Measurements from ENCODE around the gene ATP8A2. TPM values are rescaled to one million over a fixed set of nuclear protein-coding genes. Genes with fewer than 3 reads are reported as not detected.

The ATP8A2 gene
- total RNA-seq, 2 experiments from 2014 or later = not detected

DNA sequence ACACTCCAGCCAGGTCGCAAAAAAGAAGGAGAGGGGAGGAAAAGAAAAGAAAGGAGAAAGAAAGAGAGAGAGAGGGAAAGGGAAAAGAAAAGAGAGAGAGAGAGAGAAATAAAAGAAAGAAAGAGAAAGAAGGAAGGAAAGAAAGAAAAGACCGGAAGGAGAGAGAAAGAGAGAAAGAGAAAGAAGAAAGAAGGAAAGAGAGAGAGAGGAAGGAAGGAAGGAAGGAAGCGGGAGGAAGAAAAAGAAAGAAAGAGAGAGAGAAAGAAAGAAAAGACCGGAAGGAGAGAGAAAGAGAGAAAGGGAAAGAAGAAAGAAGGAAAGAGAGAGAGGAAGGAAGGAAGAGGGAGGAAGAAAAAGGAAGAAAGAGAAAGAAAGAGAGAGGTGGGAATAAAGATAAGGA, 359.3 kb downstream of the ATP8A2 start:
- H4K20me1 ChIP-seq (ENCODE audit: insufficient read depth, low read length) = no peaks in the 10 kb centered on the region
- H3K9me2 ChIP-seq (ENCODE audit: insufficient read depth, low read length) = no peaks in the 10 kb centered on the region
- H3K9me3 ChIP-seq (ENCODE audit: low read length) = no peaks in the 10 kb centered on the region
- TF ChIP-seq, protein P1, sequence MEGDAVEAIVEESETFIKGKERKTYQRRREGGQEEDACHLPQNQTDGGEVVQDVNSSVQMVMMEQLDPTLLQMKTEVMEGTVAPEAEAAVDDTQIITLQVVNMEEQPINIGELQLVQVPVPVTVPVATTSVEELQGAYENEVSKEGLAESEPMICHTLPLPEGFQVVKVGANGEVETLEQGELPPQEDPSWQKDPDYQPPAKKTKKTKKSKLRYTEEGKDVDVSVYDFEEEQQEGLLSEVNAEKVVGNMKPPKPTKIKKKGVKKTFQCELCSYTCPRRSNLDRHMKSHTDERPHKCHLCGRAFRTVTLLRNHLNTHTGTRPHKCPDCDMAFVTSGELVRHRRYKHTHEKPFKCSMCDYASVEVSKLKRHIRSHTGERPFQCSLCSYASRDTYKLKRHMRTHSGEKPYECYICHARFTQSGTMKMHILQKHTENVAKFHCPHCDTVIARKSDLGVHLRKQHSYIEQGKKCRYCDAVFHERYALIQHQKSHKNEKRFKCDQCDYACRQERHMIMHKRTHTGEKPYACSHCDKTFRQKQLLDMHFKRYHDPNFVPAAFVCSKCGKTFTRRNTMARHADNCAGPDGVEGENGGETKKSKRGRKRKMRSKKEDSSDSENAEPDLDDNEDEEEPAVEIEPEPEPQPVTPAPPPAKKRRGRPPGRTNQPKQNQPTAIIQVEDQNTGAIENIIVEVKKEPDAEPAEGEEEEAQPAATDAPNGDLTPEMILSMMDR (conservative IDR thresholded peaks at IDR 0.05; ENCODE audit: low read length) = no peak
- TF ChIP-seq EZH2phosphoT487 (IDR thresholded peaks at IDR 0.05; ENCODE audit: borderline replicate concordance, low read depth, low read length) = no peak
- no peak overlapping the region for H2AFZ ChIP-seq (ENCODE audit: low read length)
- H3K4me2 ChIP-seq (ENCODE audit: low read length) = no peak overlapping the region
- no TSS peak for BruUV-seq (replicated peaks)
- H3K79me2 ChIP-seq (ENCODE audit: insufficient read depth, low read depth, low read length) = no peaks in the 10 kb centered on the region
- no peak overlapping the region for H3K4me3 ChIP-seq (ENCODE audit: low read depth, low read length, poor library complexity, severe bottlenecking)
- no peak for DNase-seq (ENCODE audit: low spot score)
- POLR2A ChIA-PET = no interaction called here
- H3K36me3 ChIP-seq (ENCODE audit: insufficient read depth, low read length) = no peaks in the 10 kb centered on the region
- intact Hi-C loops (cut with micrococcal nuclease; ENCODE audit: unreplicated experiment) = no loop called here
- no peaks in the 10 kb centered on the region for H3K4me1 ChIP-seq (ENCODE audit: insufficient read depth, low read length, poor library complexity, severe bottlenecking)
- no peak overlapping the region for H3K27ac ChIP-seq (ENCODE audit: low read depth, low read length, poor library complexity, severe bottlenecking)
- CTCF ChIA-PET (ENCODE audit: unreplicated experiment) = no interaction called here

DNA sequence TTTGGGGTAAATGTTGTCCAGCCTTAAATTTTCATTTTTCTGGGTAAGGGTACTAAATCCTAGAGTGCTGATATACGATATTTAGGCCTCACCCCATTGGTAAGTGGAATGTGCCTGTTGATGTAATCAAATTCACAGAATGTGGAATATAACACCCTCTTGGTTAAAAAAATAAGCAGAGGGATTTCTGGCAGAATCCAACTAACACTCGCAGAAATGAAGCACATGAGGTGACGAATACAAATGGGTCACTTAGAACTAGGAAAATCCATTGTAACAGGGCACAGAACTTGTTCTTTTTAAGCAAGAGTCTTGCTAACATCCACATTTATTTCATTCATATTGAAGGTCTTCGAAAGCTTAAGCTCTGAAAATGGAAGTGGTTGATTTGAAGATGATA, 359.8 kb downstream of the ATP8A2 start:
- Histone ChIP-seq H3K79me2 (ENCODE audit: insufficient read depth, low read depth, low read length) (no peaks in the 10 kb centered on the region), H3K4me1 (ENCODE audit: insufficient read depth, low read length, poor library complexity, severe bottlenecking) (no peaks in the 10 kb centered on the region), H3K9me3 (ENCODE audit: low read length) (no peaks in the 10 kb centered on the region), H3K9me2 (ENCODE audit: insufficient read depth, low read length) (no peaks in the 10 kb centered on the region), H3K4me2 (ENCODE audit: low read length) (no peak overlapping the region), H3K36me3 (ENCODE audit: insufficient read depth, low read length) (no peaks in the 10 kb centered on the region), H3K4me3 (ENCODE audit: low read depth, low read length, poor library complexity, severe bottlenecking) (no peak overlapping the region), H2AFZ (ENCODE audit: low read length) (no peak overlapping the region), H3K27ac (ENCODE audit: low read depth, low read length, poor library complexity, severe bottlenecking) (no peak overlapping the region), H4K20me1 (ENCODE audit: insufficient read depth, low read length) (no peaks in the 10 kb centered on the region)
- no TSS peak for BruUV-seq (replicated peaks)
- no peak for DNase-seq (ENCODE audit: low spot score)
- no peak for TF ChIP-seq EZH2phosphoT487 (IDR thresholded peaks at IDR 0.05; ENCODE audit: borderline replicate concordance, low read depth, low read length)
- ChIA-PET POLR2A (interaction anchor here (0.6 kb wide), 2 partner anchors 11 to 147 kb away, joined by 3 to 13 read pairs; no protein-coding TSS in a partner anchor), CTCF (ENCODE audit: unreplicated experiment) (no interaction called here)
- intact Hi-C loops (cut with micrococcal nuclease; ENCODE audit: unreplicated experiment) = no loop called here

DNA sequence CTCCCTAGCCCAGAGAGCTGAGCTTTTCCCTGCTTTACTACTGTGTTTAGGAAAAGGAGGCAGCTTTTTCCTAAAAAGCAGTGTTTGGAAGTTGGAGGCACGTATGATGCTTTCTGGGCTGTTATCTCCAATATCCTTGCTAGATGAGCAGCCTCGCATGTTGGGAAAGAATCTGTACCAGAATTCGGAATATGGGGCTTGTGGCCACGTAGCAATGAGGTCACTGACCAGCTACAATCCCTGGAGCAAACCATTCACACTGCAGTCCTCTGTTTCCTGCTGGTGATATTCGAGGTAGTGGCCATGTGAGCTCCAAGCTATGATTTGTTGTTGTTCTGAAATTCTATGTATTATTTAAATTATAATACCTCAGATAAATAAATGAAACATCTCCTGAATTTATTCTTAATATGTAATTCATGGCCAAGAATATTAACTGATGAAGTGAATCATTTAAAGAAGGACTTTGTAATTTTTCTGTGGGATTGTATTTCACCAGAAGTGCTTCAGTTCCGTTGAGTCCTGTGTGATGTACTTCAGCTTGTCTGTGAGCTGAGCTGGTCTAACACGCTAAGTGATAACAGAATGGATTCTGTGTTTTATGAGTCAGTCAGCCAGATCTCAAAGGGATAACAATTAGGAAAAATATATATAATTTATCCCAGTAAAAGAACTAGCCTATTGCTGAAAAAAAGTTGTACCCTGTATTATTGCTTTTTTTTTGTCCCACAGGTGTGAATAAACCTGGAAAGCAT, 360.5 kb downstream of the ATP8A2 start:
- no peaks in the 10 kb centered on the region for H3K9me3 ChIP-seq (ENCODE audit: low read length)
- no peak overlapping the region for H2AFZ ChIP-seq (ENCODE audit: low read length)
- no peaks in the 10 kb centered on the region for H3K79me2 ChIP-seq (ENCODE audit: insufficient read depth, low read depth, low read length)
- H3K36me3 ChIP-seq (ENCODE audit: insufficient read depth, low read length) = no peaks in the 10 kb centered on the region
- no peaks in the 10 kb centered on the region for H3K9me2 ChIP-seq (ENCODE audit: insufficient read depth, low read length)
- ChIA-PET CTCF (ENCODE audit: unreplicated experiment) (no interaction called here), POLR2A (interaction anchor here (0.6 to 1.1 kb wide), 3 partner anchors 10 to 147 kb away, joined by 3 to 13 read pairs (median 3); no protein-coding TSS in a partner anchor)
- intact Hi-C loops (cut with micrococcal nuclease; ENCODE audit: unreplicated experiment) = no loop called here
- no TSS peak for BruUV-seq (replicated peaks)
- no peak overlapping the region for H3K27ac ChIP-seq (ENCODE audit: low read depth, low read length, poor library complexity, severe bottlenecking)
- TF ChIP-seq EZH2phosphoT487 (IDR thresholded peaks at IDR 0.05; ENCODE audit: borderline replicate concordance, low read depth, low read length) = no peak
- TF ChIP-seq, protein P1 (conservative IDR thresholded peaks at IDR 0.05; ENCODE audit: low read length) = no peak
- H3K4me1 ChIP-seq (ENCODE audit: insufficient read depth, low read length, poor library complexity, severe bottlenecking) = peaks cover 6% of the 10 kb centered on the region
- H4K20me1 ChIP-seq (ENCODE audit: insufficient read depth, low read length) = no peaks in the 10 kb centered on the region
- H3K4me3 ChIP-seq (ENCODE audit: low read depth, low read length, poor library complexity, severe bottlenecking) = no peak overlapping the region
- H3K4me2 ChIP-seq (ENCODE audit: low read length) = no peak overlapping the region
- no peak for DNase-seq (ENCODE audit: low spot score)

All from OCI-LY7 (cell line).